ENCODE results near the gene SYNPO2. TPM values are rescaled to one million over a fixed set of nuclear protein-coding genes. Genes with fewer than 3 reads are reported as not detected.

SYNPO2 gene
- total and polyA plus RNA-seq, 2 donors (not counting 1 experiment from before 2014, with no cell fraction given) = 0.03 to 0.20 TPM

DNA sequence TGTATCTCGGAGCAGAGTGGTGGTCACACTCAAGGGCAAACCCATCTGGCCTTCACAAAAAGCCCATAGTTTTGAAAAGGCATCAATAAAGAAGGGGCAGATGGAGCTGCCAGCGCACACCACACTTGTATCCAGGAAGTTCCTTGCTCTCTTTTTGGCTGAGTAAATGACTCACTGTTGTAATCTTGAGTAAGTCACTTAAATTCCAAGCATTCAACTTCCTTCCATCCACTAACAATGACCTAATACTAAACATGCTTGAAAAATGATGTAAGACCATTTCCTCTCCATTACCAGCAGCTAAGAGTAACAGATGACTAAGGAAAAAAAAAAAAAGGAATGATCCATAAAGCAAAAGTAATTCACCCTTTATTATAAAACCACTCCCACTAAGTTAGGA is 214.6 kb downstream of the SYNPO2 start:
- Histone ChIP-seq H3K4me1 (ENCODE audit: control insufficient read depth in 2 of 2, insufficient read depth in 2 of 2, low read length in 2 of 2) (no peaks in the 10 kb centered on the region), H3K9me3 (ENCODE audit: control extremely low read depth in 1 of 3, control insufficient read depth in 2 of 3, insufficient read depth in 1 of 3, low read length in 2 of 3) (no peaks in the 10 kb centered on the region), H3K9ac (ENCODE audit: low read length) (no peak overlapping the region), H3K36me3 (replicated peaks in 1 of 2; ENCODE audit: control extremely low read depth in 1 of 2, control insufficient read depth in 1 of 2, extremely low read depth in 1 of 2, insufficient read depth in 2 of 2, low read length in 1 of 2) (no peaks in the 10 kb centered on the region), H3K79me2 (ENCODE audit: control insufficient read depth, insufficient read depth, low read length) (no peaks in the 10 kb centered on the region), H3K4me3 (ENCODE audit: control extremely low read depth in 1 of 5, extremely low read depth in 1 of 5, insufficient read depth in 1 of 5, low read depth in 2 of 5, low read length in 4 of 5) (no peak overlapping the region), H2AFZ (ENCODE audit: insufficient read depth, low read depth, low read length, poor library complexity, severe bottlenecking) (no peak overlapping the region), H4K20me1 (ENCODE audit: control insufficient read depth, insufficient read depth, low read length, poor library complexity, severe bottlenecking) (no peaks in the 10 kb centered on the region), H3K4me2 (replicated peaks; ENCODE audit: low read depth, low read length, poor library complexity, severe bottlenecking) (no peak overlapping the region), H3K27me3 (replicated peaks in 1 of 4; ENCODE audit: control extremely low read depth in 1 of 4, control insufficient read depth in 3 of 4, insufficient read depth in 4 of 4, low read length in 3 of 4) (peaks cover 0 to 4% (median 0%) of the 10 kb centered on the region in 4 experiments), H3K27ac (ENCODE audit: low read length in 2 of 2) (no peak overlapping the region)
- POLR2A ChIA-PET = no interaction called here
- Mint-ChIP-seq H3K9me3 (ENCODE audit: insufficient read depth) (no peaks in the 10 kb centered on the region), H3K27ac (no peak overlapping the region), H3K4me1 (no peaks in the 10 kb centered on the region), H3K4me3 (no peak overlapping the region), H3K27me3 (peaks cover 7% of the 10 kb centered on the region)
- DNase-seq = no peak
- TF ChIP-seq EZH2 (IDR thresholded peaks at IDR 0.05; ENCODE audit: borderline replicate concordance, insufficient read depth, low read depth, low read length, poor library complexity, severe bottlenecking) = no peak
- TF ChIP-seq, protein P1, sequence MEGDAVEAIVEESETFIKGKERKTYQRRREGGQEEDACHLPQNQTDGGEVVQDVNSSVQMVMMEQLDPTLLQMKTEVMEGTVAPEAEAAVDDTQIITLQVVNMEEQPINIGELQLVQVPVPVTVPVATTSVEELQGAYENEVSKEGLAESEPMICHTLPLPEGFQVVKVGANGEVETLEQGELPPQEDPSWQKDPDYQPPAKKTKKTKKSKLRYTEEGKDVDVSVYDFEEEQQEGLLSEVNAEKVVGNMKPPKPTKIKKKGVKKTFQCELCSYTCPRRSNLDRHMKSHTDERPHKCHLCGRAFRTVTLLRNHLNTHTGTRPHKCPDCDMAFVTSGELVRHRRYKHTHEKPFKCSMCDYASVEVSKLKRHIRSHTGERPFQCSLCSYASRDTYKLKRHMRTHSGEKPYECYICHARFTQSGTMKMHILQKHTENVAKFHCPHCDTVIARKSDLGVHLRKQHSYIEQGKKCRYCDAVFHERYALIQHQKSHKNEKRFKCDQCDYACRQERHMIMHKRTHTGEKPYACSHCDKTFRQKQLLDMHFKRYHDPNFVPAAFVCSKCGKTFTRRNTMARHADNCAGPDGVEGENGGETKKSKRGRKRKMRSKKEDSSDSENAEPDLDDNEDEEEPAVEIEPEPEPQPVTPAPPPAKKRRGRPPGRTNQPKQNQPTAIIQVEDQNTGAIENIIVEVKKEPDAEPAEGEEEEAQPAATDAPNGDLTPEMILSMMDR (IDR thresholded peaks at IDR 0.05) = no peak
- CTCF ChIA-PET = interaction anchor here (0.7 kb wide), 1 partner anchor 114 kb away, joined by 3 read pairs; no protein-coding TSS in a partner anchor
- WGBS (ENCODE audit: insufficient coverage) = no CpG with 5 or more reads among the region's 2 CpGs
- intact Hi-C loops (cut with micrococcal nuclease) = no loop called here
- ATAC-seq (ENCODE audit: low read depth) = no peak

DNA sequence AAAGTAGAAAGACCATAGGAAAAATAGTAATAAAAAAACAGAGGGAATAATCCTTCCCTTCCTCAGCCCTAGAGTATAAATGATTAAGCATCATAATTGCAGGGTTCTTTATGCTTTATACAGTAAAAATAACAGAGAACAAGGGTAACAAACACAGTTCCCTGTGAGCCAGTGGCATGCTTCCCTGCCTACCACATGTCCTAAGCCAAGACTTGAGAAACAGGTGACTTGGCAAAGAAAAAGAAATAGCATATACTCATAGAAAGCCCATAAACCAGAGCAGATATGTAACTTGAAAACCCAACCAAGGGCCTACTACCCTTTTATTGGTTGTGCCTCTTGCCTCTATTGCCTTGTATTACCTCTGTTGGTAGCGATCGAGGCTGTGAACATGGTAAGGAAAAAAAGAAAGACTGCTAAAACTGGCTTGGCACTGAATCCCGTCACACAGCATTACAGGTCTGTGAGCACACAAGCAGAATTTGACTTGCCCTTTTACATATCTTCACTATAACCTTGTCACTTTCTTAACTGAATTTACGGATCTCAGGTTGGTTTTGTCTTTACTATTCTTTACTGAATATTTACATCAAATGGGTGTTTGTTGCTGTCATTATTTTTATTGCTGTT is 216.1 kb downstream of the SYNPO2 start:
- TF ChIP-seq, protein P1 (IDR thresholded peaks at IDR 0.05) = no peak
- no peak for TF ChIP-seq EZH2 (IDR thresholded peaks at IDR 0.05; ENCODE audit: borderline replicate concordance, insufficient read depth, low read depth, low read length, poor library complexity, severe bottlenecking)
- H3K27ac ChIP-seq (ENCODE audit: low read length in 2 of 2) = no peak overlapping the region
- CTCF ChIA-PET = no interaction called here

More for the DNA sequence above, 216.1 kb downstream of the SYNPO2 start:
- Mint-ChIP-seq H3K9me3 (ENCODE audit: insufficient read depth) (no peaks in the 10 kb centered on the region), H3K27me3 (no peaks in the 10 kb centered on the region), H3K4me1 (no peaks in the 10 kb centered on the region), H3K27ac (no peak overlapping the region), H3K4me3 (no peak overlapping the region)
- DNase-seq (no peak), ATAC-seq (ENCODE audit: low read depth) (no peak)
- POLR2A ChIA-PET = no interaction called here
- Histone ChIP-seq H3K4me1 (ENCODE audit: control insufficient read depth in 2 of 2, insufficient read depth in 2 of 2, low read length in 2 of 2) (no peaks in the 10 kb centered on the region), H2AFZ (ENCODE audit: insufficient read depth, low read depth, low read length, poor library complexity, severe bottlenecking) (no peak overlapping the region), H3K27me3 (replicated peaks in 1 of 4; ENCODE audit: control extremely low read depth in 1 of 4, control insufficient read depth in 3 of 4, insufficient read depth in 4 of 4, low read length in 3 of 4) (peaks cover 0 to 4% (median 0%) of the 10 kb centered on the region in 4 experiments), H3K9me3 (ENCODE audit: control extremely low read depth in 1 of 3, control insufficient read depth in 2 of 3, insufficient read depth in 1 of 3, low read length in 2 of 3) (no peaks in the 10 kb centered on the region), H3K4me2 (replicated peaks; ENCODE audit: low read depth, low read length, poor library complexity, severe bottlenecking) (no peak overlapping the region), H4K20me1 (ENCODE audit: control insufficient read depth, insufficient read depth, low read length, poor library complexity, severe bottlenecking) (no peaks in the 10 kb centered on the region), H3K79me2 (ENCODE audit: control insufficient read depth, insufficient read depth, low read length) (no peaks in the 10 kb centered on the region), H3K36me3 (replicated peaks in 1 of 2; ENCODE audit: control extremely low read depth in 1 of 2, control insufficient read depth in 1 of 2, extremely low read depth in 1 of 2, insufficient read depth in 2 of 2, low read length in 1 of 2) (no peaks in the 10 kb centered on the region), H3K9ac (ENCODE audit: low read length) (no peak overlapping the region), H3K4me3 (ENCODE audit: control extremely low read depth in 1 of 5, extremely low read depth in 1 of 5, insufficient read depth in 1 of 5, low read depth in 2 of 5, low read length in 4 of 5) (no peak overlapping the region)
- no CpG with 5 or more reads among the region's 4 CpGs for WGBS (ENCODE audit: insufficient coverage)
- intact Hi-C loops (cut with micrococcal nuclease) = no loop called here

Data from B cell (primary cell).